Upper lobe of left lung (tissue), 4 donors: ENCODE results near the gene C16orf89.

Experiments used
- EP300 ChIP-seq, 4 donors: sonication (generic); formaldehyde crosslinking; IDR thresholded peaks; one replicate each; pipeline ENCODE4 v1.5.1; 2017; ENCODE audit warnings: antibody characterized with exemption in 4 of 4, control low read depth in 2 of 4
- POLR2A ChIP-seq, 4 donors: fragments of 450-650 bp; IDR thresholded peaks; one replicate each; pipeline ENCODE4 v1.5.1; 2016 to 2017; ENCODE audit warnings: antibody characterized with exemption in 4 of 4, mild to moderate bottlenecking in 2 of 4
- TF ChIP-seq, protein P1 (sequence below), 6 experiments: fragments of 450-650 bp in 4 of 6; fragments of 200-600 bp in 2 of 6; sonication (generic) in 2 of 6; IDR thresholded peaks; one replicate each; pipeline ENCODE4 v1.5.1; 2016 to 2019; ENCODE audit warnings: antibody characterized with exemption in 6 of 6

DNA sequence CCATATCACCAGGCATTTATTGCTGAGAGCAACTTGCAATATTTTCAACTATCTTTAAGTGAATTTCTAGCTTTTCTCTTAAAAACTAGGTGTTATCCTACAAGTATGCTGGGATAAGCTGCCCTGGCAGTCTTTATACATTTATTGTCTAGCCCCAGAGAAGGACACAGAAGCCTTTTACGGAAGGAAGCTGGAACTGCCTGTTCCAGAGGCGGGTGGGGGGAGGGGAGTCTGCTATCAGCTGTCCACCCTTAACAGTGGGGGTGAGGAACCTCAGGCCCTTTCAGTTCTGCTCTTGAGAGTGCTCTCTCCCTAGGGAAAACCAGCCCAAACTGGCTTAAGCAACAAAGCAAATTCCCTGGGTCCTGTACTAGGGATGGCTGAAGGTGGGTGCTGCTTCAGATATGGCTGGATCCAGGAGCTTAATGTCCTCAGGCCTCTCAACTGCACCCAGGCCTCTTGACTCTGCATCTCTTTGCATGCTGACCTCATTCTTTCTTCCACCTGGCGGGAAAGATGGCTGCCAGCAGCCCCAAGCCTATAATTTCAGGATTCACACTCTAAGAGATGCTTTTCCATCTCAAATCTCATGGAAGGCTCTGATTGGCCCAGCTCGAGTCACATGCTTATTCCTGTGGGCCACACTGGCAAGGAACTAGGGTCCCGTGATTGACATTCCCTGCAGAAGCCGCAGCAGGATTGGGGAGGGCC is 48.6 kb downstream of the C16orf89 start:
- TF ChIP-seq POLR2A (IDR thresholded peaks at IDR 0.05), result no peak
- no peak for TF ChIP-seq EP300 (IDR thresholded peaks at IDR 0.05)
- TF ChIP-seq, protein P1, sequence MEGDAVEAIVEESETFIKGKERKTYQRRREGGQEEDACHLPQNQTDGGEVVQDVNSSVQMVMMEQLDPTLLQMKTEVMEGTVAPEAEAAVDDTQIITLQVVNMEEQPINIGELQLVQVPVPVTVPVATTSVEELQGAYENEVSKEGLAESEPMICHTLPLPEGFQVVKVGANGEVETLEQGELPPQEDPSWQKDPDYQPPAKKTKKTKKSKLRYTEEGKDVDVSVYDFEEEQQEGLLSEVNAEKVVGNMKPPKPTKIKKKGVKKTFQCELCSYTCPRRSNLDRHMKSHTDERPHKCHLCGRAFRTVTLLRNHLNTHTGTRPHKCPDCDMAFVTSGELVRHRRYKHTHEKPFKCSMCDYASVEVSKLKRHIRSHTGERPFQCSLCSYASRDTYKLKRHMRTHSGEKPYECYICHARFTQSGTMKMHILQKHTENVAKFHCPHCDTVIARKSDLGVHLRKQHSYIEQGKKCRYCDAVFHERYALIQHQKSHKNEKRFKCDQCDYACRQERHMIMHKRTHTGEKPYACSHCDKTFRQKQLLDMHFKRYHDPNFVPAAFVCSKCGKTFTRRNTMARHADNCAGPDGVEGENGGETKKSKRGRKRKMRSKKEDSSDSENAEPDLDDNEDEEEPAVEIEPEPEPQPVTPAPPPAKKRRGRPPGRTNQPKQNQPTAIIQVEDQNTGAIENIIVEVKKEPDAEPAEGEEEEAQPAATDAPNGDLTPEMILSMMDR (IDR thresholded peaks at IDR 0.05), result no peak
